HCT116 (cell line): ENCODE results near the gene KRTAP5-5. TPM values are rescaled to one million over a fixed set of nuclear protein-coding genes. Genes with fewer than 3 reads are reported as not detected.

ENCODE experiments used
- ATAC-seq: fragments of 200-7000 bp; cut with Tn5 transposase; 2 replicates; pipeline ENCODE4 v1.9.1; 2020; ENCODE audit warnings: mild to moderate bottlenecking, moderate library complexity
- BruUV-seq: library from RNA; stranded (reverse); fragments of 400-500 nt; replicated peaks from 2 replicates; lab custom pipeline; 2021; lab: Mats Ljungman, UMichigan
- CTCF ChIA-PET: fragments of 300-600 bp; sonication (Branson Sonifier 250); formaldehyde crosslinking; loops from one replicate; lab custom pipeline; 2021; ENCODE audit warnings: antibody characterized with exemption; lab: Charles Lee
- POLR2A ChIA-PET: fragments of 300-600, 350-600 bp; sonication (Branson Sonifier 250); formaldehyde crosslinking; loops from one replicate; lab custom pipeline; 2021; ENCODE audit warnings: antibody characterized with exemption; lab: Charles Lee
- RAD21 ChIA-PET, 2 experiments: fragments of 300-600 bp; sonication (Branson Sonifier 250); formaldehyde crosslinking; loops; one replicate each; lab custom pipeline; 2023; ENCODE audit warnings: low total read pairs in 2 of 2; ENCODE audit not compliant: uncharacterized antibody in 2 of 2, unreplicated experiment in 2 of 2, low non-redundant PET in 1 of 2; lab: Charles Lee
- DNase-seq: peaks from one replicate; pipeline ENCODE4 v3.0.0-alpha.2; 2010; ENCODE audit warnings: low read depth, low spot score
- H2AFZ ChIP-seq: fragments of 200-600 bp; shearing (Covaris generic), sonication (generic); 2 replicates; pipeline ENCODE4 v1.6.1; 2017; ENCODE audit warnings: low read depth, mixed run types, mixed read lengths, antibody characterized with exemption, low read length; ENCODE audit not compliant: poor library complexity, severe bottlenecking
- H3K27ac ChIP-seq: 2 replicates; pipeline ENCODE4 v1.5.1; 2012; ENCODE audit warnings: low read depth, low read length
- H3K27me3 ChIP-seq: fragments of 200-600 bp; sonication (generic); 2 replicates; pipeline ENCODE4 v1.6.1; 2016; ENCODE audit warnings: mixed run types, low read length, mixed read lengths; ENCODE audit not compliant: insufficient read depth
- H3K36me3 ChIP-seq, 2 experiments: fragments of 200-500 bp in 1 of 2; fragments of 200-600 bp in 1 of 2; sonication (Bioruptor generic) in 1 of 2; sonication (generic) in 1 of 2; 2 replicates each; pipeline versions ENCODE4 v1.5.1 to v1.6.1; 2014 to 2016; ENCODE audit warnings: low read length in 2 of 2, inconsistent platforms in 1 of 2, mixed read lengths in 1 of 2, mixed run types in 1 of 2; ENCODE audit not compliant: insufficient read depth in 2 of 2, control insufficient read depth in 1 of 2
- H3K4me1 ChIP-seq, 2 experiments: fragments of 200-600 bp in 1 of 2; sonication (generic) in 1 of 2; 2 replicates each; pipeline versions ENCODE4 v1.5.1 to v1.6.1; 2012 to 2017; ENCODE audit warnings: low read length in 2 of 2, inconsistent platforms in 1 of 2, mild to moderate bottlenecking in 1 of 2, mixed read lengths in 1 of 2, mixed run types in 1 of 2, moderate library complexity in 1 of 2; ENCODE audit not compliant: insufficient read depth in 2 of 2, control insufficient read depth in 1 of 2
- H3K4me2 ChIP-seq: fragments of 200-600 bp; sonication (generic); 2 replicates; pipeline ENCODE4 v1.6.1; 2017; ENCODE audit warnings: mixed run types, low read length, mixed read lengths
- H3K4me3 ChIP-seq, 2 experiments: fragments of 200-600 bp in 1 of 2; sonication (generic) in 1 of 2; replicated peaks in 1 of 2; 2 replicates each; pipeline ENCODE4 v1.5.1; 2011 to 2016; ENCODE audit warnings: low read length in 2 of 2, control low read depth in 1 of 2, low read depth in 1 of 2, mild to moderate bottlenecking in 1 of 2, mixed read lengths in 1 of 2, mixed run types in 1 of 2
- H3K79me2 ChIP-seq: fragments of 200-600 bp; sonication (generic); 2 replicates; pipeline ENCODE4 v1.6.1; 2017; ENCODE audit warnings: mild to moderate bottlenecking, mixed run types, low read length, moderate library complexity, mixed read lengths; ENCODE audit not compliant: insufficient read depth
- H3K9ac ChIP-seq: fragments of 200-600 bp; sonication (generic); 2 replicates; pipeline ENCODE4 v1.6.1; 2016; ENCODE audit warnings: low read length, mixed read lengths
- H3K9me2 ChIP-seq: fragments of 200-600 bp; sonication (generic), shearing (Covaris generic); 2 replicates; pipeline ENCODE4 v1.6.1; 2017; ENCODE audit warnings: mixed run types, mild to moderate bottlenecking, moderate library complexity; ENCODE audit not compliant: insufficient read depth
- H3K9me3 ChIP-seq, 2 experiments: fragments of 200-500 bp in 1 of 2; fragments of 200-600 bp in 1 of 2; sonication (Bioruptor generic) in 1 of 2; sonication (generic) in 1 of 2; 2 replicates each; pipeline ENCODE4 v1.6.1; 2014 to 2017; ENCODE audit warnings: low read length in 2 of 2, mixed read lengths in 2 of 2, inconsistent platforms in 1 of 2, low read depth in 1 of 2, mild to moderate bottlenecking in 1 of 2, mixed run types in 1 of 2, moderate library complexity in 1 of 2; ENCODE audit not compliant: control insufficient read depth in 1 of 2, insufficient read depth in 1 of 2
- H4K20me1 ChIP-seq: fragments of 200-600 bp; sonication (generic), shearing (Covaris generic); 2 replicates; pipeline ENCODE4 v1.6.1; 2017; ENCODE audit warnings: mixed run types, mild to moderate bottlenecking, moderate library complexity; ENCODE audit not compliant: insufficient read depth
- CBX3 ChIP-seq: IDR thresholded peaks from 2 replicates; pipeline ENCODE4 v1.6.1; 2012; ENCODE audit warnings: low read depth
- CTCF ChIP-seq, 3 experiments: fragments of 200-600 bp in 1 of 3; sonication (generic) in 1 of 3; IDR thresholded peaks in 2 of 3; conservative IDR thresholded peaks in 1 of 3; 2 replicates each; pipeline ENCODE4 v1.5.1; 2012 to 2017; ENCODE audit warnings: low read depth in 2 of 3, low read length in 2 of 3, antibody characterized with exemption in 1 of 3, borderline replicate concordance in 1 of 3, control low read depth in 1 of 3, mild to moderate bottlenecking in 1 of 3, mixed read lengths in 1 of 3, mixed run types in 1 of 3, moderate library complexity in 1 of 3; ENCODE audit not compliant: insufficient read depth in 1 of 3
- ELF1 ChIP-seq: IDR thresholded peaks from 2 replicates; pipeline ENCODE4 v1.6.1; 2012; ENCODE audit warnings: low read depth, borderline replicate concordance
- EZH2phosphoT487 ChIP-seq: fragments of 200-600 bp; IDR thresholded peaks from 2 replicates; pipeline ENCODE4 v1.6.1; 2018; ENCODE audit warnings: antibody characterized with exemption, borderline replicate concordance
- FOSL1 ChIP-seq: IDR thresholded peaks from 2 replicates; pipeline ENCODE4 v1.6.1; 2012; ENCODE audit warnings: low read depth
- JUND ChIP-seq: IDR thresholded peaks from 2 replicates; pipeline ENCODE4 v1.6.1; 2012
- MAX ChIP-seq: IDR thresholded peaks from 2 replicates; pipeline ENCODE4 v1.6.1; 2012
- SIN3A ChIP-seq: IDR thresholded peaks from 2 replicates; pipeline ENCODE4 v1.6.1; 2012; ENCODE audit warnings: low read depth
- SRF ChIP-seq: IDR thresholded peaks from 2 replicates; pipeline ENCODE4 v1.6.1; 2012; ENCODE audit warnings: low read depth
- intact Hi-C: fragments of 100-400 bp; cut with micrococcal nuclease; formaldehyde crosslinking; loops from 2 replicates; pipeline ENCODE4 v1.10.0; 2022
- total RNA-seq: library from RNA; stranded (reverse); gene quantifications from one replicate; pipeline ENCODE4 v1.2.1, GENCODE V29; 2021; ENCODE audit not compliant: unreplicated experiment
- TF ChIP-seq, protein P1 (sequence below): IDR thresholded peaks from 2 replicates; pipeline ENCODE4 v1.6.1; 2012; ENCODE audit warnings: low read depth

KRTAP5-5 gene
- total RNA-seq, 1 experiment from 2014 or later = not detected

GRCh38 chr11:1654388-1655167, 25.0 kb downstream of the KRTAP5-5 start:
- DNase-seq (no peak), ATAC-seq (no peak)
- Histone ChIP-seq H3K4me1 (peaks cover 0 to 7% of the 10 kb centered on the region in 2 experiments; a peak in 3 of 4 replicates), H3K9me3 (no peaks in the 10 kb centered on the region), H4K20me1 (no peaks in the 10 kb centered on the region), H3K36me3 (no peaks in the 10 kb centered on the region), H3K4me2 (no peak overlapping the region), H3K9ac (no peak overlapping the region), H3K4me3 (no peak overlapping the region), H2AFZ (no peak overlapping the region), H3K27ac (no peak overlapping the region; the same call in 1 of the 2 replicates), H3K27me3 (no peaks in the 10 kb centered on the region), H3K9me2 (no peaks in the 10 kb centered on the region), H3K79me2 (no peaks in the 10 kb centered on the region)
- TF ChIP-seq MAX = no peak
- BruUV-seq = no TSS peak
- POLR2A ChIA-PET = no interaction called here
- CTCF ChIA-PET = interaction anchor here (0.7 to 2.4 kb wide), 6 partner anchors 15 to 497 kb away, joined by 3 to 129 read pairs (median 18); partner anchors contain the start of gene SYT8
- RAD21 ChIA-PET = no interaction called here
- intact Hi-C loops = loop anchor here (5.0 kb wide), 1 partner anchor 228 kb away; no protein-coding TSS in a partner anchor

DNA sequence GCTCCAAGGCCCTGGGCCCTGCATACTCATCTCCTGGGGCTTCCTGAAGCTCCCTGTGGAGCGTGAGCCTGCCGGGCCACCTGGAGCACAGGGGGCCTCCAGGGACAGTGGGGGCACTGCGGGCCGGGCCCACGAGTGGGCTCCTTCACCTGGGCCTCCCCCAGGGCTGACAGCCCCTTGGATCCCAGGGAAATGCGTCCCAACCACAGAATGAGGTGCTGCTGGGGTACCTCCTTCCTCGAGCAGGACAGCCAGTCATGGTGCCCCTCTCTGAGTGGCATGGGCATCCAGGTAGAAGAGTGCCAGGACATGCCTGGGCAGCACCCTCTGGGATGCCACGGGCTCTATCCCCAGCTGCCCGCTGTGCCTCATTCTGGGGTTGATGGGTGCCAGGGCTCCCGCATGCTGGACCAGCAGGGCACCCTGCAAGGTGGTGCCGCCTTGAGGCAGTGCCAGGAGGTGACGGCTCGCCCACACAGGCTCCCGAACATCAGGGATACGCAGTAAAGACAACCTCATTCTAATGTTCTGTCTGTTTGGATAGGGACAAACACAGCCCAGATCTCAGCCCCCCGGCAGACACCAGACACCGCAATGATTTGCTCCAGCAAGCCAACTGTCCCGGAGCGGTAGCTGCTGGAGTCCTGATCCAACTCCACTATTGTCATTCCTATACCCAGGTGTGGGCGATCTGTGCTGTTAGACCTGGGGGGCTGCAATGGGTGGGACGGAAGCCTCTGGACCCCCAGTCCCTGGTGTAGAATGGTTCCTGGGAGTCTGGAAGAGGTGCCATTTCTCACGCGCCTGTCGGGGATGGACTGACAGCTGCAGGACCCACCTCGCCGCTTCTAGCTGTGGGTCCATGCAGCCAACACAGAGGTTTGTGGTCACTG, 25.8 kb downstream of the KRTAP5-5 start:
- Histone ChIP-seq H2AFZ (no peak overlapping the region), H4K20me1 (no peaks in the 10 kb centered on the region), H3K27me3 (no peaks in the 10 kb centered on the region), H3K4me1 (peaks cover 0 to 7% of the 10 kb centered on the region in 2 experiments; a peak in 3 of 4 replicates), H3K79me2 (no peaks in the 10 kb centered on the region), H3K9ac (no peak overlapping the region), H3K4me3 (no peak overlapping the region), H3K36me3 (no peaks in the 10 kb centered on the region), H3K27ac (peak overlapping the region; percentile 12; the same call in 1 of the 2 replicates), H3K4me2 (no peak overlapping the region), H3K9me2 (no peaks in the 10 kb centered on the region), H3K9me3 (no peaks in the 10 kb centered on the region)
- DNase-seq (no peak), ATAC-seq (no peak)
- POLR2A ChIA-PET = no interaction called here
- intact Hi-C loops = no loop called here
- RAD21 ChIA-PET = no interaction called here
- no TSS peak for BruUV-seq
- CTCF ChIA-PET = interaction anchor here (0.7 kb wide), 1 partner anchor 177 kb away, joined by 3 read pairs; no protein-coding TSS in a partner anchor
- TF ChIP-seq EZH2phosphoT487 (no peak), SRF (no peak), JUND (no peak), CBX3 (no peak), SIN3A (no peak), FOSL1 (no peak), CTCF (IDR thresholded peaks at IDR 0.05 in 2 of 3, conservative IDR thresholded peaks at IDR 0.05 in 1 of 3; ENCODE audit: borderline replicate concordance in 1 of 3, insufficient read depth in 1 of 3, low read depth in 2 of 3, low read length in 2 of 3) (no peak), MAX (no peak), ELF1 (no peak)
- TF ChIP-seq, protein P1, sequence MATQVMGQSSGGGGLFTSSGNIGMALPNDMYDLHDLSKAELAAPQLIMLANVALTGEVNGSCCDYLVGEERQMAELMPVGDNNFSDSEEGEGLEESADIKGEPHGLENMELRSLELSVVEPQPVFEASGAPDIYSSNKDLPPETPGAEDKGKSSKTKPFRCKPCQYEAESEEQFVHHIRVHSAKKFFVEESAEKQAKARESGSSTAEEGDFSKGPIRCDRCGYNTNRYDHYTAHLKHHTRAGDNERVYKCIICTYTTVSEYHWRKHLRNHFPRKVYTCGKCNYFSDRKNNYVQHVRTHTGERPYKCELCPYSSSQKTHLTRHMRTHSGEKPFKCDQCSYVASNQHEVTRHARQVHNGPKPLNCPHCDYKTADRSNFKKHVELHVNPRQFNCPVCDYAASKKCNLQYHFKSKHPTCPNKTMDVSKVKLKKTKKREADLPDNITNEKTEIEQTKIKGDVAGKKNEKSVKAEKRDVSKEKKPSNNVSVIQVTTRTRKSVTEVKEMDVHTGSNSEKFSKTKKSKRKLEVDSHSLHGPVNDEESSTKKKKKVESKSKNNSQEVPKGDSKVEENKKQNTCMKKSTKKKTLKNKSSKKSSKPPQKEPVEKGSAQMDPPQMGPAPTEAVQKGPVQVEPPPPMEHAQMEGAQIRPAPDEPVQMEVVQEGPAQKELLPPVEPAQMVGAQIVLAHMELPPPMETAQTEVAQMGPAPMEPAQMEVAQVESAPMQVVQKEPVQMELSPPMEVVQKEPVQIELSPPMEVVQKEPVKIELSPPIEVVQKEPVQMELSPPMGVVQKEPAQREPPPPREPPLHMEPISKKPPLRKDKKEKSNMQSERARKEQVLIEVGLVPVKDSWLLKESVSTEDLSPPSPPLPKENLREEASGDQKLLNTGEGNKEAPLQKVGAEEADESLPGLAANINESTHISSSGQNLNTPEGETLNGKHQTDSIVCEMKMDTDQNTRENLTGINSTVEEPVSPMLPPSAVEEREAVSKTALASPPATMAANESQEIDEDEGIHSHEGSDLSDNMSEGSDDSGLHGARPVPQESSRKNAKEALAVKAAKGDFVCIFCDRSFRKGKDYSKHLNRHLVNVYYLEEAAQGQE = no peak
